ENCODE data around the gene IFI27. TPM values are rescaled to one million over a fixed set of nuclear protein-coding genes. Genes with fewer than 3 reads are reported as not detected.

The IFI27 gene
- total RNA-seq, 1 donor: 20.2 TPM

DNA sequence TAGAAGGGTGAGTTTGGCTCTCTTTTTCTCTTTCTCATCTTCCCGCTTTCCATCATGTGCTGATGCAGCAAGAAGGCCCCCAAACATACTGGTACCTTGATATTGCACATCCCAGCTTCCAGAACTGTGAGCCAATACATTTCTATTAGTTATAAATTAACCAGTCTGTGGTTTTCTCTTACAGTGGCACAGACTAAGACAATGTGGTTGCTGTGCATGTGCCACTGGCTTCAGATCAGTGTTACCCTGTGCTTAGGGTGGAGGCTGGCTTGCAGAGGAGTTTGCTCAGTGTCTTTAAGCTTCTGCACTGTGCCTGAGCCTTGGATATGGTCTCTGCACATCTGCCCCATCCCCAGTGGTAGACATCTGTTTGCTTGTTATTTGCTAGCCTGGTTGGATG is 13.3 kb downstream of the IFI27 start:
- H3K4me3 ChIP-seq (ENCODE audit: low read depth, low read length): no peak overlapping the region
- TF ChIP-seq, protein P1, sequence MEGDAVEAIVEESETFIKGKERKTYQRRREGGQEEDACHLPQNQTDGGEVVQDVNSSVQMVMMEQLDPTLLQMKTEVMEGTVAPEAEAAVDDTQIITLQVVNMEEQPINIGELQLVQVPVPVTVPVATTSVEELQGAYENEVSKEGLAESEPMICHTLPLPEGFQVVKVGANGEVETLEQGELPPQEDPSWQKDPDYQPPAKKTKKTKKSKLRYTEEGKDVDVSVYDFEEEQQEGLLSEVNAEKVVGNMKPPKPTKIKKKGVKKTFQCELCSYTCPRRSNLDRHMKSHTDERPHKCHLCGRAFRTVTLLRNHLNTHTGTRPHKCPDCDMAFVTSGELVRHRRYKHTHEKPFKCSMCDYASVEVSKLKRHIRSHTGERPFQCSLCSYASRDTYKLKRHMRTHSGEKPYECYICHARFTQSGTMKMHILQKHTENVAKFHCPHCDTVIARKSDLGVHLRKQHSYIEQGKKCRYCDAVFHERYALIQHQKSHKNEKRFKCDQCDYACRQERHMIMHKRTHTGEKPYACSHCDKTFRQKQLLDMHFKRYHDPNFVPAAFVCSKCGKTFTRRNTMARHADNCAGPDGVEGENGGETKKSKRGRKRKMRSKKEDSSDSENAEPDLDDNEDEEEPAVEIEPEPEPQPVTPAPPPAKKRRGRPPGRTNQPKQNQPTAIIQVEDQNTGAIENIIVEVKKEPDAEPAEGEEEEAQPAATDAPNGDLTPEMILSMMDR (IDR thresholded peaks at IDR 0.05; ENCODE audit: insufficient read depth, low read length): no peak
- no peak for DNase-seq (ENCODE audit: low read depth)

DNA sequence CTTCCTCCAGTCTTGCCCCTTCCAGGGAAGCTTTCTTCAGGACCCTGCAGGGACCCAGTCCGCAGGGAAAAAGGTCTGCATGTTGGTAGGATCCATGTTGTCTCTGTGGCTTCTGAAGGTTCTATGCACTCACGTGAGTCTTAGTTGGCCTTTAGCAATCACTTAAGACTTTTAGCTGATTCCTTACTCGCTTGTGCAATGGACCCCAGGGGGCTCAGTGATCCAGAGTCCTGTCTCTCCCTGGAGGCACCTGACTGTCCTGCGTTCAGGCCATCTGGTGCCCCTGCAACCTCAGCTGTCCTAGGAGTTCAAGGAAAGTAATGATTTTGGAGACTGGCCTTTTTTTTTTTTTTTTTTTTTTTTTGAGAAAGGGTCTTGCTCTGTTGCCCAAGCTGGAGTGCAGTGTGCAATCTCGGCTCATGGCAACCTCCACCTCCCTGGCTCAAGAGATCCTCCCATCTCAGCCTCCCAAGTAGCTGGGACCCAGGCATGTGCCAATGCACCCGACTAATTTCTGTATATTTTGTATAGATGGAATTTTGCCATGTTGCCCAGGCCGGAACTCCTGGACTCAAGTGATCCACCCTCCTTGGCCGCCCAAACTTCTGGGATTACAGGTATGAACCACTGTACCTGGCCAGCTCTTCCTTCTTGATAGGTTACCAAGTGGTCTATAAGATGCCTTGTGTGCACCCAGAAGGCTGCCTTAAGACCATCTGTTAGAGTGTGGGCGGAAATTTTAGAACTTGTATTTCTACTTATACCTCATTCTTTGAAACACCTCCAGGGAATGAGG is 14.2 kb downstream of the IFI27 start:
- no peak for DNase-seq (ENCODE audit: low read depth)
- TF ChIP-seq, protein P1 (IDR thresholded peaks at IDR 0.05; ENCODE audit: insufficient read depth, low read length): no peak
- no peak overlapping the region for H3K4me3 ChIP-seq (ENCODE audit: low read depth, low read length)

DNA sequence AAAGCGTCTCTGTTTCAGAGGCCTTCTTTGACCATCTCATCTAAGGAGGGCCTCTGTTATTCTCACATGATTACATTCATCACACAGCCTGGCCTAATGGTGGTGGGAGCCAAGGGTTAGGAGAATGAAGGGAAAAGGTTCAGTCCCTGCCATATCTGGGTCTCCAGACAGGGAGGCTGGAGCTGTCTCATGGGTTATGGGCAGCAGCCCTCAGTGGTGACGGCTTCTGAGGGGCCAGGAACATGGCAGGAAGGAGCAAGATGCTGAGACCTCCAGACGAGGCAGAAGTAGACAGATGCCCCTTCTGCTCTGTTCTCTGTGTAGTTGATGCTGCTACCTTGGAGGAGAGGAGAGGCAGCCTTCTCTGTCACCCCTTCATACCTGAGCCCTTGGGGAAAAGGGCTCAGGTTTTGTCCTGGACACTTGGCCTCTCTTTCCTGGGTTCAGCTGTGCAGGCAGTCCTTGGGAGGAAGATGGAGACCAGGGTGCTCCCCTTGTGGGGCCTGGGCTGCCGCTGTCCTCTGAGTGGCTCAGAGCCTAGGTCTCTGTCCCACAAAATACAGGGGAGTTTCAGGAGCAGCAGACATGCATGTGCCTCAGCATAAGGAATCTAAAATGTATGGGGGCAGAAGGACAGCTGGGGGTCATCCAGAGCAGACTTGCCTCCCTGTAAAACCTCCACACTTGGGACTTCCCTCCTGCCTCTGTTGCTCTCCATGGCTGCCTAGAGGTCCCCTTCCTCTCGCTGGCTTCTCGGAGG is 15.3 kb downstream of the IFI27 start:
- no peak for DNase-seq (ENCODE audit: low read depth)
- no peak overlapping the region for H3K4me3 ChIP-seq (ENCODE audit: low read depth, low read length)
- TF ChIP-seq, protein P1 (IDR thresholded peaks at IDR 0.05; ENCODE audit: insufficient read depth, low read length): no peak

DNA sequence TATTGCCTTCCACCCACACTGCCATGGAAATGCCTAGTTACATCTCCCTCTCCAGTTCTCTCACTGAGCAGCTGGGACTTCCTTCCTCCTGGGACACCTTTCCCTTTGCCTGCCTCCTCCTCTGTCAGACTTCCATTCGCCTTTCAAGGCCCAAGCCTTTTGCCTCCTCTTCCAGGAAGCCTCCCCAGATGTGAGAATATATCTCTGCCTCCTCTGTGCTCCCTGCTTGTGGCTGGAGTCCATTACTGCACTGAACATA is 15.8 kb downstream of the IFI27 start:
- TF ChIP-seq, protein P1 (IDR thresholded peaks at IDR 0.05; ENCODE audit: insufficient read depth, low read length): no peak
- no peak overlapping the region for H3K4me3 ChIP-seq (ENCODE audit: low read depth, low read length)
- DNase-seq (ENCODE audit: low read depth): no peak

DNA sequence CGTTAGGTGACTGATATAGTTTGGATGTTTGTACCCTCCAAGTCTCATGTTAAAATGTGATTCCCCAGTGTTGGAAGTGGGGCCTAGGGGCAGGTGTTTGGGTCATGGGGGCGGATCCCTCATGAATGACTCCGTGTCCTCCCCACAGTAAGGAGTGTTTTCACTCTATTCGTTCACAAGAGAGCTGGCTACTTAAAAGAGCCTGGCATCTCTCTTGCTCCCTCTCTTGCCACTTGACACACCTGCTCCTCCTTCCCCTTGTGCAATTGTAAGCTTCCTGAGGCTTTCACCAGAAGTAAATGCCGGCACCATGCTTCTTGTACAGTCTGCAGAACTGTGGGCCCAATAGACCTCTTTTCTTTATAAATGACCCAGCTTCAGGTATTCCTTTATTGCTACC is 16.3 kb downstream of the IFI27 start:
- H3K4me3 ChIP-seq (ENCODE audit: low read depth, low read length): no peak overlapping the region
- DNase-seq (ENCODE audit: low read depth): no peak
- TF ChIP-seq, protein P1 (IDR thresholded peaks at IDR 0.05; ENCODE audit: insufficient read depth, low read length): no peak

DNA sequence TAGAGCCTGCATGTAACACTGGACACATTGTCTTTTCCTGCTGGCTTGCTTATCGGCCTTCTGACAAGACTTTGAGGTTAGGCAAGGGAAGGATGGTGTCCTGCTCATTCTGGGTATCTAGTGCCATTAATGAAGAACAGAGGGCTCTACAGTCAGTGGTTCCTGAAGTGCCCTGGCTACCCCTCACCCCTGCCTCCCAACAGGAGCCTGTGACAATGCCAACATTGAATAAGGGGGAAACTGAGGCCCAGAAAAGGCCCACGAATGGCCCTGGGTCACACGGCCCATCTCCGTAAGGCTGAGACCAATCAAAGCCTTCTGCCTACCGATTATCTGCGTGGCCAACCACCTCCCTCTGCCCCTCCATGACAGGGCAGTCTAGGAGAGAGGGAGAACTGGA is 16.8 kb downstream of the IFI27 start:
- H3K4me3 ChIP-seq (ENCODE audit: low read depth, low read length): no peak overlapping the region
- TF ChIP-seq, protein P1 (IDR thresholded peaks at IDR 0.05; ENCODE audit: insufficient read depth, low read length): no peak
- no peak for DNase-seq (ENCODE audit: low read depth)
